KMS-11 (cell line): ENCODE results near the gene SLC12A7.
"Not testable (repeated sequence)": the region's sequence is repeated elsewhere in the genome, so short reads cannot be mapped to it uniquely, and the experiment has no call there.

Source experiments
- H2AFZ ChIP-seq: fragments of 200-600 bp; sonication (generic); 2 replicates; pipeline ENCODE4 v1.6.1; 2016; ENCODE audit warnings: antibody characterized with exemption, mixed run types, low read depth
- H3K27ac ChIP-seq: fragments of 200-600 bp; sonication (generic); 2 replicates; pipeline ENCODE4 v1.6.1; 2016; ENCODE audit warnings: mild to moderate bottlenecking, mixed run types
- H3K27me3 ChIP-seq: fragments of 200-600 bp; sonication (generic); 2 replicates; pipeline ENCODE4 v1.6.1; 2017; ENCODE audit warnings: mild to moderate bottlenecking, low read depth, mixed run types, moderate library complexity; ENCODE audit not compliant: insufficient read depth
- H3K36me3 ChIP-seq: fragments of 200-600 bp; sonication (generic); 2 replicates; pipeline ENCODE4 v1.6.1; 2017; ENCODE audit warnings: mild to moderate bottlenecking, mixed run types; ENCODE audit not compliant: insufficient read depth
- H3K4me1 ChIP-seq: fragments of 200-600 bp; sonication (generic); 2 replicates; pipeline ENCODE4 v1.6.1; 2016; ENCODE audit warnings: mild to moderate bottlenecking, low read depth, mixed run types; ENCODE audit not compliant: poor library complexity, severe bottlenecking
- H3K4me2 ChIP-seq: fragments of 200-600 bp; sonication (generic); 2 replicates; pipeline ENCODE4 v1.7.0; 2016; ENCODE audit warnings: mild to moderate bottlenecking, mixed run types
- H3K4me3 ChIP-seq: fragments of 200-600 bp; sonication (generic); IDR thresholded peaks from 2 replicates; pipeline ENCODE4 v1.6.1; 2017; ENCODE audit warnings: low read depth, low read length, mixed read lengths; ENCODE audit not compliant: insufficient read depth
- H3K79me2 ChIP-seq: fragments of 200-600 bp; sonication (generic); 2 replicates; pipeline ENCODE4 v1.6.1; 2016; ENCODE audit warnings: low read depth, mixed run types; ENCODE audit not compliant: insufficient read depth
- H3K9ac ChIP-seq: fragments of 200-600 bp; sonication (generic); 2 replicates; pipeline ENCODE4 v1.6.1; 2016; ENCODE audit warnings: mild to moderate bottlenecking, mixed run types
- H4K20me1 ChIP-seq: fragments of 200-600 bp; sonication (generic); 2 replicates; pipeline ENCODE4 v1.6.1; 2016; ENCODE audit warnings: mild to moderate bottlenecking, mixed run types; ENCODE audit not compliant: insufficient read depth
- CTCF ChIP-seq: fragments of 200-600 bp; sonication (generic); conservative IDR thresholded peaks from 2 replicates; pipeline ENCODE4 v1.6.1; 2017; ENCODE audit warnings: low read depth, mild to moderate bottlenecking, antibody characterized with exemption, low read length, moderate library complexity, mixed read lengths

The SLC12A7 gene

GRCh38 chr5:1028481-1029281, 83.2 kb downstream of the SLC12A7 start:
- Histone ChIP-seq H3K4me3 (no peak overlapping the region), H3K4me1 (no peaks in the 10 kb centered on the region), H3K79me2 (peaks cover 51% of the 10 kb centered on the region), H3K27me3 (no peaks in the 10 kb centered on the region), H3K27ac (no peak overlapping the region), H3K36me3 (peaks cover 8% of the 10 kb centered on the region; the same call in 1 of the 2 replicates), H2AFZ (no peak overlapping the region), H4K20me1 (peaks cover 7% of the 10 kb centered on the region; the same call in 1 of the 2 replicates), H3K4me2 (no peak overlapping the region), H3K9ac (no peak overlapping the region)
- no peak for TF ChIP-seq CTCF

GRCh38 chr5:1027631-1028441, 84.0 kb downstream of the SLC12A7 start:
- Histone ChIP-seq H3K79me2 (peaks cover 49% of the 10 kb centered on the region), H3K4me3 (no peak overlapping the region), H3K9ac (no peak overlapping the region), H4K20me1 (peaks cover 7% of the 10 kb centered on the region; the same call in 1 of the 2 replicates), H3K4me2 (no peak overlapping the region), H3K36me3 (no peaks in the 10 kb centered on the region), H3K27me3 (no peaks in the 10 kb centered on the region), H2AFZ (no peak overlapping the region), H3K27ac (no peak overlapping the region), H3K4me1 (no peaks in the 10 kb centered on the region)
- TF ChIP-seq CTCF = no peak

- TF ChIP-seq CTCF = no peak
- no peak overlapping the region for H3K4me2 ChIP-seq
Observed at GRCh38 chr5:1026700-1027621, 84.9 kb downstream of the SLC12A7 start.

GRCh38 chr5:1021969-1022336, 89.9 kb downstream of the SLC12A7 start:
- H3K36me3 ChIP-seq, H3K4me3 ChIP-seq, H4K20me1 ChIP-seq, H2AFZ ChIP-seq, H3K27me3 ChIP-seq: not testable (repeated sequence)
- peaks cover 49% of the 10 kb centered on the region for H3K4me1 ChIP-seq
- H3K27ac ChIP-seq = peak overlapping the region; percentile 97
- peak overlapping the region; percentile 95 for H3K4me2 ChIP-seq
- H3K9ac ChIP-seq = peak overlapping the region; percentile 62; the same call in 1 of the 2 replicates
- H3K79me2 ChIP-seq = peaks cover 45% of the 10 kb centered on the region

More at GRCh38 chr5:1026700-1027621, 84.9 kb downstream of the SLC12A7 start:
- peaks cover 2% of the 10 kb centered on the region for H3K4me1 ChIP-seq
- H3K36me3 ChIP-seq = no peaks in the 10 kb centered on the region
- peaks cover 7% of the 10 kb centered on the region; the same call in 1 of the 2 replicates for H4K20me1 ChIP-seq
- H3K27ac ChIP-seq = no peak overlapping the region; the same call in 1 of the 2 replicates
- no peaks in the 10 kb centered on the region for H3K27me3 ChIP-seq
- H3K79me2 ChIP-seq = peaks cover 45% of the 10 kb centered on the region
- no peak overlapping the region for H2AFZ ChIP-seq
- no peak overlapping the region for H3K9ac ChIP-seq
- H3K4me3 ChIP-seq = no peak overlapping the region
